Urothelium cell line (cell line): ENCODE data around the gene MORF4L2.
A peak's percentile ranks its signal among the peaks of the same experiment; 100 is the strongest.

Source experiments
- DNase-seq: peaks from one replicate; pipeline ENCODE4 v3.0.0; 2011; ENCODE audit warnings: low spot score, mixed read lengths
- FAIRE-seq: peaks from 2 replicates; lab custom pipeline; 2011; peaks lifted over from hg19 to GRCh38; lab: Jason Lieb, UNC

MORF4L2 gene, protein sequence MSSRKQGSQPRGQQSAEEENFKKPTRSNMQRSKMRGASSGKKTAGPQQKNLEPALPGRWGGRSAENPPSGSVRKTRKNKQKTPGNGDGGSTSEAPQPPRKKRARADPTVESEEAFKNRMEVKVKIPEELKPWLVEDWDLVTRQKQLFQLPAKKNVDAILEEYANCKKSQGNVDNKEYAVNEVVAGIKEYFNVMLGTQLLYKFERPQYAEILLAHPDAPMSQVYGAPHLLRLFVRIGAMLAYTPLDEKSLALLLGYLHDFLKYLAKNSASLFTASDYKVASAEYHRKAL

GRCh38 chrX:103686199-103687072, at the start of gene MORF4L2:
Gene MORF4L2, minus strand, starts transcription at chrX:103686699. Its CDS starts 9,672 bp downstream, at chrX:103677027.
- FAIRE-seq (no peak), DNase-seq (peak; percentile 66)

DNA sequence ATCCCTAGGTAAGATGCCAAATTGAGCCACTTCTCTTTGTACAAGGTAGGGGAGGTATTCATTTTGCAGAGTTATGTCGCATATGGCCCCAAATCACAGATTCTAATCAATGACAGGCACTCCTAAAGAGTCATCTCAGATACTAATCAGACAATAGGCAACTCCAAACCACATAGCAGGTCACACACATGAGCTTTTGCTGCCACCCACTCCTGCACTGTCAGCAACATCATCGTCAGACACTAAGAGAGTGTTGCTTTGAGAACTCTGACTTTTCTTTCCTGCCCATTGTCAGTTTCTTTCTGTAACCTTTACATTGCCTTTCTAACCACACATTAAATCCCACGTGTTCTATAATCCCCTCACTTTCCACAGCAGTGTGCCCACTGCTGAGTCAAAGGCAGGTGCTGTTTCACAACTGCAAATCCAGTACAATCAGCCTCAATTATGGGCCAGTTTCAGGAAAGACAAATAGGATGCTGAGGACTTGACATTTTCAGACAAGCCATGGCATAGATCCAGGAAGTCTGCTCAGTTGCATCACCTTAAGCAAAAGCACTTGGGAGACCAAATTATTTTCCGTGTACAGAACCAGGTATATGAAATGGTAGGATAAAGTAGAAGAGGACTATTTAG, 47.7 kb upstream of the MORF4L2 start:
- FAIRE-seq (no peak), DNase-seq (no peak)

GRCh38 chrX:103733017-103733416, 46.5 kb upstream of the MORF4L2 start:
- FAIRE-seq (no peak), DNase-seq (no peak)

GRCh38 chrX:103730796-103731493, 44.4 kb upstream of the MORF4L2 start:
- FAIRE-seq (no peak), DNase-seq (peak; percentile 10)

DNA sequence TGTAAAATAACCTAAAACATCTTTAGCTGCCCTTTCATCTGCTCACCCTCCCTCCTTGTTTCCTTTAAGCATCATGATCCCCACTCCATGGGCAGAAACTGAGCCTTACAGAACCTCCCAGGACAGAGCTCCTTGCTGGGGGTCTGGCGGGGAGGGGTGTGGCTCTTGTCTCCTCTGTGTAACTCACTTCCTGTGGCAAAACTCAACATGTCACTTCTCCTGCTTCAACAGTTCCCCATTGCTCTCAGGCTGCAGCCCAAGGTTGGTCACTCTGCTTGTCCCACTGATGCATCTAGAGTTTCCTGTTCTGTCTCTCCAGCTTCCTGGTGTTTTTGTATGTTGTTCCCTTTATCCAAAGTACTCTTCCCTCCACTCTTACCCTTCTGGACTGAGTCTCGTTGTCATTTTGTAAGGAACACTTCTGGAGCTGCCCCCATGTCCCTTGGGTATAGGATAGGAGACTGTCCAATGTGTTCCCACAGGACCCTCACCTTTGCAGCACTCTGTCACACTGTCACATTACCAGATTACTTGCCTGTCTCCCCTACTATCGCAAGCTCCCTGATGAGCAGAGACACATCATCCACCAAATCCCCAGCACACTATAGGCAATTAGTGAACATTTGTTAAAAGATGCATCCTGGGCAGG, 43.8 kb upstream of the MORF4L2 start:
- FAIRE-seq = no peak
- DNase-seq = no peak

GRCh38 chrX:103729015-103729414, 42.5 kb upstream of the MORF4L2 start:
- DNase-seq (no peak), FAIRE-seq (no peak)

DNA sequence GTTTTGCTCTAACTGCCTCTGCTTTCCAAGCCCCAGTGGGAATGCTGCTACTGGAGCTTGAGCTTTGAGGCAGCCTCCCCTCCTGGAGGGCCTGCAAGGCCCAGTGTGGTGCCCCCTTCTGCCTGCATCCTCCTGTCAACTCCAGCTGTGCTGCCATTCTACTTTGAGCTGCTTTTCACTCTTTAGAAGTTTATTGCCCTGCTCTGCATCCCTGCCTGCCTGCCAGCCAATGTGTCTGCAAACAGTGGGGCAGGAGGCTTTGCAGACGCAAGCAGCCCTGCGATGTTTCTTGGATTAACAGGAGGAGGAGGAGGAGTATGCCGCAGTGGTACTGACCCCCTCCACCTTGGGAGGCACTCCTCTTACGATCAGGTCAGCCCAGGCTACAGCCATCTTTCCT, 40.6 kb upstream of the MORF4L2 start:
- no peak for DNase-seq
- no peak for FAIRE-seq

- DNase-seq (no peak), FAIRE-seq (no peak)
Observed at GRCh38 chrX:103726477-103726876, 40.0 kb upstream of the MORF4L2 start.

DNA sequence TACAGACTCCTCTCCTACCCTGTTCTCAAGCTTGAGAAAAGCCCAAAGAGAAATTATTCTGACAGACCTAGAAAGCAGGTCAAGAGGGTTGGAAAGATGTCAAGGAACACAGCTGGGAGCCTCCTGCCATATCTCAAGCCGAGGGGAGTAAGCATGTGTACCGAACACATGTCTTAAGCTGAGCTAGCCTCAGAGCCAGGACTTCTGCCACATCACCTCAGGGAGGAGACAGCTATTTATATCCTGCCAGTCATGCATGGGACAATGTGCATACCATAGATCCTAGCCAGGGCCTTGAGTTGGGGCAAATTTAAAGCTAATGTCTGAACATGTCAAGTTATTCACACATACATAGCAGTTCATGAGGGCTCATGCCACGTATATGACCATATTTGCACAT, 36.0 kb upstream of the MORF4L2 start:
- DNase-seq = no peak
- no peak for FAIRE-seq

DNA sequence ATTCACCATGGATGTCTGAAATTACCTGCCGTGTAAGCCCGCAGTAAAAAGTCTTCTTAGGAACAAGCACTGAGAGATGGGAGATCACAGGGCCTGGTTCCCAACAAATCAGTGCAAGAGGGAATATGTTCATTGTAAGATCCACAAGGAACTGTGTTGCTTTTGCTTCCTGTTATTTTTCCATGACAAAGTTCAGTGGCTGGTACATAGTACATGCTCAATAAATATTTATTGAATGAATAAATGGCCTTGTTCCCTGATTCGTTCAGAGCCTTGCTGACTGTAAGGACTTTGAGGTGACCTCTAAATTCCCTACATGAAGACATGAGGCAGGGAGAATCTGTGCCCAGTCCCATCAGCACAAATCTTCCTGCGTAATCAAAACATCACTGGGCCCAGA, 31.6 kb upstream of the MORF4L2 start:
- DNase-seq = no peak
- no peak for FAIRE-seq

DNA sequence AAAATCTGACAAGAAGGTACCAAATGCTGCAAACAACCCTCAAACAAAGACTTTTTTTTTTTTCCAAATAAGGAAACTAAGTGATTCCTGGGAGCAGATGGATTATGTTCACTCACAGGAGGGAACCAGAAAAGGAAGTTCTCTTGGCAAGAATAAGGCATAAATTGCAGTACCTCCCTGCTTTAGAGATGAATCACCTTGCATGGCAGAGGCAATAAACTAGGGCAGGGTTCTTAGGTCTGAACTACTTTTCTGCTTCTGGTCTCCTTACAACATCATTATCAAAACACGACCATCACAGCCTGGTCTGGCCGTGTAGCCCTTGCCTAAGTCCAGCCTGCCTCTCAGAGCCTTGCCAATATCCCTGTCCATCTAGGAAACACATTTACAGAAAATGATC, 30.5 kb upstream of the MORF4L2 start:
- peak; percentile 11 for DNase-seq
- no peak for FAIRE-seq

- FAIRE-seq = no peak
- no peak for DNase-seq
Observed at GRCh38 chrX:103710609-103711008, 24.1 kb upstream of the MORF4L2 start, which contains the start of gene TMEM31. Gene TMEM31, plus strand, starts transcription at chrX:103710909. Its CDS starts 1,350 bp downstream, at chrX:103712259.

- DNase-seq (no peak), FAIRE-seq (no peak)
Observed at GRCh38 chrX:103704863-103705262, 18.4 kb upstream of the MORF4L2 start.

DNA sequence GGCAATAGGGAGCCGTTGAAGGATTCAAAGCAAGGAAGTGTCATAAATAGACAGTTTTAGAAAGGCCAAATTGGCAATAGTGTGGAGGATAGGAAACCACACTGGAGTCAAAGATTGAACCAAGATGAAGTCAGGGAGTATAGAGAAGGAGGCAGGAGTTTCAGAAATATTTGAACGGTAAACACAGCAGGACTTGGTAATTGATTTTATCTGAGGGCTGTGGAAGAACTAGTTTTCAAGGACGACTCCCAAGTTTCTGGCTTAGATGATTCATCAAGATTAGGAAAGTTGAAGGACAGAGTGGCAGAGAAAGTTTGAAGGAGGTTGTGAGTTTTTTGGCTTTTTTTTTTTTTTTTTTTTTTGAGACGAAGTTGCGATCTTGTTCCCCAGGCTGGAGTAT, 12.7 kb upstream of the MORF4L2 start:
- no peak for FAIRE-seq
- no peak for DNase-seq

GRCh38 chrX:103697687-103698086, 11.2 kb upstream of the MORF4L2 start:
- no peak for FAIRE-seq
- DNase-seq = no peak

DNA sequence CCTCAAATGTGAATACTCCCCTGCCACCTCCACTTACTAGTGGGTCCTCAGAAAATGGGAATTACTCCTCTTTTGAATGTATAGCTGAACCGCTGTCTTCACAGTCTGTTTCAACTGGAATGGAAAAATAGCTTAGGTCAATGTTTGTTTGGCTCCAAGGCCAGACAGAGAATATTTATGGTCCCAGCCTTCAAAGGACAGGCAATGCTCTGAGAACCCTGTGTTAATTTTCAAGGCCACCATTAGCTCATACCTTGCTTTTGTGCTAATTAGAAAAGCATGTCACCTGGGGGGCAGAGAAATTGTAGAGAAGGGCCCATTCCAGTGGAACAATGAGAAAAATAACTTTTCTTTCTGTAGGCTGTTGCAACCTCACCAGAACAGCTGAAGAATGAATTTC, 4.6 kb upstream of the MORF4L2 start:
- no peak for FAIRE-seq
- no peak for DNase-seq

GRCh38 chrX:103688946-103689345, 2.4 kb upstream of the MORF4L2 start:
- DNase-seq (peak; percentile 2), FAIRE-seq (no peak)

DNA sequence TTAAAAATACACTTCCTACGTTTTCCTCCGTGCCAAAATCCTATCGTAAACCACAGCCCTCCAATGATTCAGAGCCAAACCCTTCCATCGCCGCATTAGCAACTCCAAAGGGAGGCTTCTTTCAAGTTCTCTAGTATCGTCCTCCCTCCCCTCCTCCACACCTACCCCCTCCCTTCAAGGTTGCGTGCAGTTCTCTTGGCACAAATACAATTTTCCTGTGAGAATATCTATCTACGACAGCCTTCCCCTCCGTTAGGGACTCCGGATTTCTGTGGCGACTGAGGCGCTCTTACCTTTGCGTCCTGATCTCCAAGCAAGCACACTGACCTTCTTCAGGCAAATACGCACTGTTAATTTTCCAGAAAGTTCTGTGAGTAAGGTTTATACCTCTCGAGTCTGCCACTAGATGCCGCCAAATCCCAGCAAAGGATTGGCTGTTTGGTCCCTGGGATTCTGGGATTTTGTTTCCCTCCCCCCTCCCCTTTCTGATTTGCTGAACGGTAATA, 1.2 kb upstream of the MORF4L2 start:
- no peak for FAIRE-seq

DNA sequence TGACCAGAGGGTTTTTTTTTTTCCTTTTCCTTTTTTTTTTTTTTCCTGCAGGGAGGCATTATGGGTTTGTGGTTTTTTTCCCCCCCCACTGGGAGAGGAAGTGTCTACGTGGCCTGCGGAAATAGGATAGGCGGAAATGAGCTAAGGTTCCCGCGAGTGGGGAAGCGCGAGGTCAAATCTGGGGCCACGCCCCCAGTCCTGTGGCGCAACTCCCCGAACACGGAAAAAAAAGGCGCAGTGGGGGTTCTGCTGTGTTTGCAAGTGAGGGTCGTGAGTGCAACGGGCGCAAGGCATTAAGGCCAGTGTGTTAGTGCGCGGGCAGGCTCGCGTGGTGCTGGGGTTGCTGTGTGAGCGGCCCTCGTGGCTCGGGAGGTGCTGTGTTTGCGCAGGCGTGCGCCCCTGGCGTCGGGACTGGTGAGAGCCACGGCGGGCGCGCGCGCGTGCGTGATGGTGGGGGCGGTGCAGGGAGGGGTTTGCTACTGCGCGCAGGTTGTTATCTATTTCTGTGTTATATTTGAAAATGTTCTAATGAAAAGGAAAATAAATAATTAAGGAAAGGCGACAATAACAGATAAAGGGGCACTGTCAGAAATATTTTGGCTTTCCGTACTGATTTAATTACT, 685 bp upstream of the MORF4L2 start:
- FAIRE-seq = no peak
- DNase-seq = peak; percentile 36

More for the DNA sequence above, 1.2 kb upstream of the MORF4L2 start:
- peak; percentile 16 for DNase-seq

DNA sequence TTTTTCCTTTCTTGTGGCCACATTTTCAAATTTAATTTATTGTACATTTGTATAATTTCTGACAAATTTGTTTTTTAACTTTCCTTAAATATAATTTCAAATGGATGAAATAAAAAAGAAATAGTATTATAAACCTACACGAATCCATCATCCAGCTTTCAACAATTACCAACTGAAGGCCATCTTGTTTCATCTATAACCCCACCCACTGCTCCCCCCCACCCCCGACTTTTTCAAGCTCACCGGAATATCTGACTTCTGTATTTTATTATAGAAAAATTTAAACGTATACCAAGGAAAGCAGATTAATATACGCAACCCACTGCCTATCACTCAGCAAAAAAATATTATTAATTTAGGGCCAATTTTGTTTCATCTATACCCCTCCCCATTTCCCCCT, 1.1 kb downstream of the MORF4L2 start:
- DNase-seq (no peak), FAIRE-seq (no peak)
